Tibial nerve (tissue), 3 donors: ENCODE results near the gene ZDHHC20.

ENCODE experiments used
- CTCF ChIP-seq, 5 experiments: fragments of 200-600 bp in 3 of 5; fragments of 450-650 bp in 2 of 5; sonication (generic) in 3 of 5; IDR thresholded peaks; one replicate each; pipeline ENCODE4 v1.5.1; 2016 to 2019; ENCODE audit warnings: antibody characterized with exemption in 5 of 5, mild to moderate bottlenecking in 3 of 5, moderate library complexity in 2 of 5
- POLR2A ChIP-seq, 2 donors: fragments of 450-650 bp; IDR thresholded peaks; one replicate each; pipeline ENCODE4 v1.6.1; 2017; ENCODE audit warnings: antibody characterized with exemption in 2 of 2, mild to moderate bottlenecking in 2 of 2, moderate library complexity in 2 of 2

- TF ChIP-seq CTCF (IDR thresholded peaks at IDR 0.05): no peak
- TF ChIP-seq POLR2A (IDR thresholded peaks at IDR 0.05): no peak
Measured at GRCh38 chr13:21389124-21389523, 70.0 kb downstream of the ZDHHC20 start.
